RWPE1 (cell line): ENCODE measurements around the gene KRT36.

Experiments used
- CTCF ChIA-PET: fragments of 350-600 bp; sonication (Branson Sonifier 250); formaldehyde crosslinking; extraction: SDS; loops from one replicate; lab custom pipeline; 2021; lab: Yijun Ruan, JAX
- POLR2A ChIA-PET: fragments of 400-600 bp; formaldehyde crosslinking; extraction: SDS; loops from one replicate; lab custom pipeline; 2020; ENCODE audit warnings: antibody characterized with exemption; ENCODE audit not compliant: low non-redundant PET; lab: Yijun Ruan, JAX
- DNase-seq: peaks from one replicate; pipeline ENCODE4 v3.0.0; 2012; ENCODE audit warnings: low spot score
- H3K27ac ChIP-seq: fragments of 450-650 bp; 2 replicates; pipeline ENCODE4 v1.5.1; 2017
- TF ChIP-seq, protein P1 (sequence below): fragments of 450-650 bp; conservative IDR thresholded peaks from 2 replicates; pipeline ENCODE4 v1.5.1; 2017; ENCODE audit warnings: low read depth, mild to moderate bottlenecking

The KRT36 gene

DNA sequence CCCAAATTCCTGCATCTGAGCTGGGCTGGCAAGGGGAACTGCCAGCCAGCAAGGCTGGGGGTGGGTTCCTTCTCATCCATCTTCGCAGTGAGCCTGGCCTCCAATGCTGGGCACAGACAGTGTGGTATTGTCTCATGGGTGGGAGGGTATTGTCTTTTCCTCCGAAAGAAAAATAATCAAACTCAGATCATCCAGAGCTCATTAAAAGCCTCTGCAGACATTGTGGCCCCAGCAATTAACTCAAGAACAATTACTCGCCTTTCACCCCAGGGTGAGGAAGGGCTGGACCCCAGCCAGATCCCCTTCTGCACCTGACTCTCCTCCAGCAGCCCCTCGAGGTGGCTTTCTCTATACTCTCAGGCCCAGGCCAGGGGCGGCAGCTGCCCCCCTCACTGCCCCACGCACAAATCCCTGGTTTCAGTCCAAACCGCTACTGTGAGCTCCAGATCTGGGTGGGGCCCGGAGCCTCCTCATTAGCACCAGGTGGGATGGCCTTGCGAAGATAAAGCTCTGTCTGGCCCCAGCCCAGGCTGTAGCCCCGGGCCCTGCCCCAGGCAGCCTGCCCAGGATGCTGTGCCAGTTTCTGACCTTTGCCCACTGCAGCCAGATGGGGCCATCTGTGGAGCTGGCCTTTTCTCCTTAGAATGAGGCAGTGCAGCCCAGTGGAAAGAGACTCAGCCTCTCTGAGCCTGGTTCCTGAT lies 31.3 kb upstream of the KRT36 start:
- peak; percentile 44 for DNase-seq
- peak overlapping the region; percentile 98 for H3K27ac ChIP-seq
- POLR2A ChIA-PET, result interaction anchor here (1.5 kb wide), 1 partner anchor 16 kb away, joined by 4 read pairs; no protein-coding TSS in a partner anchor
- TF ChIP-seq, protein P1, sequence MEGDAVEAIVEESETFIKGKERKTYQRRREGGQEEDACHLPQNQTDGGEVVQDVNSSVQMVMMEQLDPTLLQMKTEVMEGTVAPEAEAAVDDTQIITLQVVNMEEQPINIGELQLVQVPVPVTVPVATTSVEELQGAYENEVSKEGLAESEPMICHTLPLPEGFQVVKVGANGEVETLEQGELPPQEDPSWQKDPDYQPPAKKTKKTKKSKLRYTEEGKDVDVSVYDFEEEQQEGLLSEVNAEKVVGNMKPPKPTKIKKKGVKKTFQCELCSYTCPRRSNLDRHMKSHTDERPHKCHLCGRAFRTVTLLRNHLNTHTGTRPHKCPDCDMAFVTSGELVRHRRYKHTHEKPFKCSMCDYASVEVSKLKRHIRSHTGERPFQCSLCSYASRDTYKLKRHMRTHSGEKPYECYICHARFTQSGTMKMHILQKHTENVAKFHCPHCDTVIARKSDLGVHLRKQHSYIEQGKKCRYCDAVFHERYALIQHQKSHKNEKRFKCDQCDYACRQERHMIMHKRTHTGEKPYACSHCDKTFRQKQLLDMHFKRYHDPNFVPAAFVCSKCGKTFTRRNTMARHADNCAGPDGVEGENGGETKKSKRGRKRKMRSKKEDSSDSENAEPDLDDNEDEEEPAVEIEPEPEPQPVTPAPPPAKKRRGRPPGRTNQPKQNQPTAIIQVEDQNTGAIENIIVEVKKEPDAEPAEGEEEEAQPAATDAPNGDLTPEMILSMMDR, result no peak
- CTCF ChIA-PET, result interaction anchor here (1.0 to 6.5 kb wide), 3 partner anchors 12 to 142 kb away, joined by 3 to 36 read pairs (median 7); no protein-coding TSS in a partner anchor

DNA sequence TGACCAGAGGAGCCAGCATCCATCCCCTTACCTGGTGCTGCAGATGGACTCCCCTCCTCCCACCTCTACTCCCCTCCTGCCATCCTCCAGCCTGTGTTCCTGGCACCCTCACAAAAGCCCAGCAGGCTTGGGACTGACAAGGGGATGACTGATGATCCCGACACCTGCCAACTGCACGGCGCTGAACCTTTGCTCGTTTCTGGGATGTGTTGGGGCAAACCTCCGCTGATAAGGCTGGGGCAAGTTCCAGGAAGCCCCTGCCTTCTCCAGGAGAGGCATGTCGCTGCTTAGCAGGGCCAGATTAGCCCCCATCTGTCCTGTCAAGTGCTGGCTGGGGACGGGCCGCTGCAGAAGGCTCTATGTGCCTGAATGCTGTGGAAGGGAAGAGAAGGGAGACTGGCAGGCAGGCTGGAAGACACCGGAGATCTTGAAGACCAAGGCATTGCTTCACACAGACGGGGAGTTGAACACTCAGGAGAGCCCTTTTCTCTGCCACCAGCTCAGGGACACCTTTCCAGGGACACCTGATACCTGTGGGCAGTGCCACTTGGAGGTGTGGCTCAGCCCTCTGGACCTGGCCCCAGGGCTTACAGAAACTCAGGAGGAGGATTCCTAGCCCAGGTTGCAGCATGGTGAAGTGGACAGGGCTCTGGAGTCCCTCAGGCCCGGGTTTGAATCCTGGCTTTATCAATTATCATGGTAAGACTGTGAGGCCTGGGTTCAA lies 30.0 kb upstream of the KRT36 start:
- DNase-seq, result peak; percentile 88
- CTCF ChIA-PET, result interaction anchor here (0.6 to 6.5 kb wide), 6 partner anchors 14 to 197 kb away, joined by 3 to 36 read pairs (median 4); no protein-coding TSS in a partner anchor

GRCh38 chr17:41518789-41519449 lies 29.2 kb upstream of the KRT36 start, which contains the start of gene KRT15:
TSS of gene KRT15 (minus strand) at chr17:41518890. CDS start at chr17:41518827, 63 bp downstream.
- DNase-seq, result peak; percentile 80
- TF ChIP-seq, protein P1, result no peak
- ChIA-PET POLR2A (interaction anchor here (0.7 kb wide), 1 partner anchor 29 kb away, joined by 4 read pairs; no protein-coding TSS in a partner anchor), CTCF (interaction anchor here (0.5 to 6.5 kb wide), 13 partner anchors 9 to 671 kb away, joined by 3 to 36 read pairs (median 3); partner anchors contain the start of gene KRT19)
- peak within 1 kb of the TSS; percentile 98 for H3K27ac ChIP-seq

More for the DNA sequence above, 30.0 kb upstream of the KRT36 start:
- peak overlapping the region; percentile 98 for H3K27ac ChIP-seq
- POLR2A ChIA-PET, result interaction anchor here (1.5 kb wide), 1 partner anchor 18 kb away, joined by 4 read pairs; no protein-coding TSS in a partner anchor
- TF ChIP-seq, protein P1, result no peak

DNA sequence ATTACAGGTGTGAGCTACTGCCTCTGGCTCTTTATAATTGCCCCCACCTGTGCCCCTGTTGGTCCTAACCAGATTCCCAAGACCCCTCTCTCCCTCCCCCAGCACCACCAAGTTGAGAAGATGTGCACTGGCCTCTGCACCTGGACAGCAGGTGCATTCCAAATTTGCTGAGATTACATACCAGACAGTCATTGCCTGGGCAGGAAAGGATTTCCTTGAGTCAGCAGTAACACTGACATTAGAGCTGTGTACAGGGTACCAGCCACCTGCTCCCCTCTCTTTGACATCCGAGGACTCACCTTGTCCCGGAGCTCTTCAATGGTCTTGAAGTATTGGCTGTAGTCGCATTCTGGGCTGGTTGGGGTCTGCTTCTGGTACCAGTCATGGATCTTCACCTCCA lies 28.3 kb upstream of the KRT36 start:
- POLR2A ChIA-PET, result no interaction called here
- DNase-seq, result no peak
- peak overlapping the region; percentile 98 for H3K27ac ChIP-seq
- TF ChIP-seq, protein P1, result no peak
- CTCF ChIA-PET, result interaction anchor here (0.7 to 6.5 kb wide), 3 partner anchors 10 to 149 kb away, joined by 3 to 36 read pairs (median 3); partner anchors contain the start of gene KRT19

GRCh38 chr17:41516830-41517283 lies 27.1 kb upstream of the KRT36 start:
- CTCF ChIA-PET, result no interaction called here
- TF ChIP-seq, protein P1, result no peak
- DNase-seq, result no peak
- peak overlapping the region; percentile 98 for H3K27ac ChIP-seq
- POLR2A ChIA-PET, result no interaction called here
